GM12878 (cell line): ENCODE results near the gene RNF103. TPM values are rescaled to one million over a fixed set of nuclear protein-coding genes. Genes with fewer than 3 reads are reported as not detected.

ENCODE experiments used
- BACH1 ChIP-seq: fragments of 450-650 bp; IDR thresholded peaks from 2 replicates; pipeline ENCODE4 v1.6.1; 2017; ENCODE audit warnings: mild to moderate bottlenecking, borderline replicate concordance
- BHLHE40 ChIP-seq, 2 experiments: fragments of 450-650 bp in 1 of 2; IDR thresholded peaks; 2 replicates each; pipeline ENCODE4 v1.6.1; 2011 to 2017; ENCODE audit warnings: low read depth in 2 of 2, borderline replicate concordance in 1 of 2, improper control_type of control experiment in 1 of 2, low read length in 1 of 2, mild to moderate bottlenecking in 1 of 2
- EGR1 ChIP-seq, 2 experiments: IDR thresholded peaks; 1 replicate in 1 of 2; 2 replicates in 1 of 2; pipeline ENCODE4 v1.6.1; 2011 to 2012; ENCODE audit warnings: low read depth in 2 of 2, low read length in 2 of 2, borderline replicate concordance in 1 of 2, mild to moderate bottlenecking in 1 of 2, moderate library complexity in 1 of 2
- FOXK2 ChIP-seq: fragments of 450-650 bp; IDR thresholded peaks from 2 replicates; pipeline ENCODE4 v1.6.1; 2017; ENCODE audit warnings: mild to moderate bottlenecking, moderate library complexity
- HDAC6 ChIP-seq: fragments of 200-600 bp; sonication (generic); IDR thresholded peaks from one replicate; pipeline ENCODE4 v1.8.0; 2017; ENCODE audit warnings: antibody characterized with exemption; ENCODE audit not compliant: unreplicated experiment
- LARP7 ChIP-seq: fragments of 450-650 bp; IDR thresholded peaks from 2 replicates; pipeline ENCODE4 v1.6.1; 2017; ENCODE audit warnings: mild to moderate bottlenecking
- MTA2 ChIP-seq: fragments of 450-650 bp; IDR thresholded peaks from 2 replicates; pipeline ENCODE4 v1.6.1; 2016; ENCODE audit warnings: low read depth, mild to moderate bottlenecking, moderate library complexity
- POLR2A ChIP-seq: IDR thresholded peaks from 2 replicates; pipeline ENCODE4 v1.6.1; 2011; ENCODE audit warnings: low read depth, mild to moderate bottlenecking, low read length
- SUZ12 ChIP-seq: fragments of 200-600 bp; sonication (generic); IDR thresholded peaks from one replicate; pipeline ENCODE4 v1.6.1; 2018; ENCODE audit warnings: antibody characterized with exemption, mild to moderate bottlenecking; ENCODE audit not compliant: unreplicated experiment
- YBX1 ChIP-seq: fragments of 450-650 bp; IDR thresholded peaks from 2 replicates; pipeline ENCODE4 v1.6.1; 2016; ENCODE audit warnings: antibody characterized with exemption
- ZBED1 ChIP-seq: IDR thresholded peaks from 2 replicates; pipeline ENCODE4 v1.6.1; 2016; ENCODE audit warnings: borderline replicate concordance
- polyA plus RNA-seq, 11 experiments: library from polyadenylated mRNA; depleted of rRNA in 4 of 11; unstranded in 6 of 11; stranded (reverse) in 5 of 11; fragments of >200 nt; fragmentation: Nextera tagmentation in 4 of 11; fragmentation: Illumina TruSeq in 1 of 11; extraction: Ambion mirVana in 4 of 11; extraction: Trizol in 1 of 11; gene quantifications; 1 replicate in 1 of 11; 2 replicates in 10 of 11; pipeline versions ENCODE4 v1.2.1 to v1.2.3, GENCODE V29; 2011 to 2016; ENCODE audit warnings: inconsistent platforms in 2 of 11, missing spikeins in 2 of 11, low read depth in 1 of 11
- total RNA-seq, 4 experiments: library from RNA; depleted of rRNA in 3 of 4; stranded (reverse); fragments of >200 nt in 3 of 4; fragmentation: Illumina TruSeq in 1 of 4; extraction: Trizol in 1 of 4; gene quantifications; 2 replicates each; pipeline versions ENCODE4 v1.2.1 to v1.2.3, GENCODE V29; 2013 to 2021
- TF ChIP-seq, protein P1 (sequence below): fragments of 450-650 bp; IDR thresholded peaks from 2 replicates; pipeline ENCODE4 v1.6.1; 2017; ENCODE audit warnings: antibody characterized with exemption, mild to moderate bottlenecking, moderate library complexity
- TF ChIP-seq, protein P2 (sequence below): IDR thresholded peaks from 2 replicates; pipeline ENCODE4 v1.6.1; 2011; ENCODE audit warnings: borderline replicate concordance, low read depth, mild to moderate bottlenecking, moderate library complexity, mixed read lengths, low read length; ENCODE audit not compliant: insufficient read depth; ENCODE audit errors: extremely low read length

The RNF103 gene
- total and polyA plus RNA-seq, 10 of the 15 experiments (the other 5 are each of a cell fraction or from before 2014, with no cell fraction given) = 2.4 to 11.0 (median 8.0) TPM

GRCh38 chr2:86622519-86623042 lies 1.1 kb downstream of the RNF103 start (continued):
- TF ChIP-seq EGR1 (IDR thresholded peaks at IDR 0.05; ENCODE audit: borderline replicate concordance in 1 of 2, low read depth in 2 of 2, low read length in 2 of 2) (no peak), SUZ12 (no peak), BACH1 (no peak), MTA2 (no peak), FOXK2 (no peak), LARP7 (no peak; the same call in 1 of the 2 replicates), POLR2A (peak; percentile 40; the same call in 1 of the 2 replicates), BHLHE40 (IDR thresholded peaks at IDR 0.05; ENCODE audit: borderline replicate concordance in 1 of 2, low read depth in 2 of 2, low read length in 1 of 2) (no peak), HDAC6 (no peak), YBX1 (no peak), ZBED1 (no peak)
- TF ChIP-seq, protein P1, sequence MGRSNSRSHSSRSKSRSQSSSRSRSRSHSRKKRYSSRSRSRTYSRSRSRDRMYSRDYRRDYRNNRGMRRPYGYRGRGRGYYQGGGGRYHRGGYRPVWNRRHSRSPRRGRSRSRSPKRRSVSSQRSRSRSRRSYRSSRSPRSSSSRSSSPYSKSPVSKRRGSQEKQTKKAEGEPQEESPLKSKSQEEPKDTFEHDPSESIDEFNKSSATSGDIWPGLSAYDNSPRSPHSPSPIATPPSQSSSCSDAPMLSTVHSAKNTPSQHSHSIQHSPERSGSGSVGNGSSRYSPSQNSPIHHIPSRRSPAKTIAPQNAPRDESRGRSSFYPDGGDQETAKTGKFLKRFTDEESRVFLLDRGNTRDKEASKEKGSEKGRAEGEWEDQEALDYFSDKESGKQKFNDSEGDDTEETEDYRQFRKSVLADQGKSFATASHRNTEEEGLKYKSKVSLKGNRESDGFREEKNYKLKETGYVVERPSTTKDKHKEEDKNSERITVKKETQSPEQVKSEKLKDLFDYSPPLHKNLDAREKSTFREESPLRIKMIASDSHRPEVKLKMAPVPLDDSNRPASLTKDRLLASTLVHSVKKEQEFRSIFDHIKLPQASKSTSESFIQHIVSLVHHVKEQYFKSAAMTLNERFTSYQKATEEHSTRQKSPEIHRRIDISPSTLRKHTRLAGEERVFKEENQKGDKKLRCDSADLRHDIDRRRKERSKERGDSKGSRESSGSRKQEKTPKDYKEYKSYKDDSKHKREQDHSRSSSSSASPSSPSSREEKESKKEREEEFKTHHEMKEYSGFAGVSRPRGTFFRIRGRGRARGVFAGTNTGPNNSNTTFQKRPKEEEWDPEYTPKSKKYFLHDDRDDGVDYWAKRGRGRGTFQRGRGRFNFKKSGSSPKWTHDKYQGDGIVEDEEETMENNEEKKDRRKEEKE = no peak
- TF ChIP-seq, protein P2, sequence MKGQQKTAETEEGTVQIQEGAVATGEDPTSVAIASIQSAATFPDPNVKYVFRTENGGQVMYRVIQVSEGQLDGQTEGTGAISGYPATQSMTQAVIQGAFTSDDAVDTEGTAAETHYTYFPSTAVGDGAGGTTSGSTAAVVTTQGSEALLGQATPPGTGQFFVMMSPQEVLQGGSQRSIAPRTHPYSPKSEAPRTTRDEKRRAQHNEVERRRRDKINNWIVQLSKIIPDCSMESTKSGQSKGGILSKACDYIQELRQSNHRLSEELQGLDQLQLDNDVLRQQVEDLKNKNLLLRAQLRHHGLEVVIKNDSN = no peak
